Kidney (tissue), 14 donors: ENCODE data around the gene HSPA8. TPM values are rescaled to one million over a fixed set of nuclear protein-coding genes. Genes with fewer than 3 reads are reported as not detected.
A peak's percentile ranks its signal among the peaks of the same experiment; 100 is the strongest.
"Not testable (repeated sequence)": the region's sequence is repeated elsewhere in the genome, so short reads cannot be mapped to it uniquely, and the experiment has no call there.

Experiments
- DNase-seq, 5 donors: peaks; one replicate each; pipeline ENCODE4 v3.0.0-alpha.2; 2013 to 2020
- FAIRE-seq: peaks from 2 replicates; lab custom pipeline; 2012; peaks lifted over from hg19 to GRCh38; lab: Jason Lieb, UNC
- H3K27ac ChIP-seq, 2 donors: one replicate each; pipeline ENCODE4 v1.7.0; 2013; ENCODE audit warnings: low read depth in 2 of 2, low read length in 2 of 2, inconsistent platforms in 1 of 2
- H3K27me3 ChIP-seq: one replicate; pipeline ENCODE4 v1.7.1; 2013; ENCODE audit warnings: low read length, inconsistent platforms; ENCODE audit not compliant: control insufficient read depth, insufficient read depth
- H3K36me3 ChIP-seq, 3 donors: one replicate each; pipeline versions ENCODE4 v1.7.0 to v1.7.1; 2013; ENCODE audit warnings: low read length in 3 of 3, control low read depth in 1 of 3, inconsistent platforms in 1 of 3; ENCODE audit not compliant: insufficient read depth in 3 of 3, control insufficient read depth in 2 of 3
- H3K4me1 ChIP-seq, 3 donors: one replicate each; pipeline versions ENCODE4 v1.7.0 to v1.7.1; 2013; ENCODE audit warnings: low read length in 3 of 3, inconsistent platforms in 1 of 3, low read depth in 1 of 3; ENCODE audit not compliant: control insufficient read depth in 2 of 3, insufficient read depth in 2 of 3
- H3K4me3 ChIP-seq, 3 donors: one replicate each; pipeline versions ENCODE4 v1.7.0 to v1.8.1; 2013; ENCODE audit warnings: low read length in 3 of 3, control low read depth in 1 of 3, inconsistent platforms in 1 of 3
- H3K9ac ChIP-seq, 3 donors: one replicate each; pipeline versions ENCODE4 v1.7.0 to v1.7.1; 2013; ENCODE audit warnings: low read length in 3 of 3, control low read depth in 1 of 3, inconsistent platforms in 1 of 3
- H3K9me3 ChIP-seq, 3 donors: one replicate each; pipeline versions ENCODE4 v1.7.0 to v1.7.1; 2013; ENCODE audit warnings: low read length in 3 of 3, control low read depth in 1 of 3, inconsistent platforms in 1 of 3; ENCODE audit not compliant: control insufficient read depth in 2 of 3, insufficient read depth in 1 of 3
- intact Hi-C: fragments of 100-400 bp; cut with DNase I; formaldehyde crosslinking; loops from one replicate; pipeline ENCODE4 v1.11.1; 2022
- polyA plus RNA-seq: library from polyadenylated mRNA; stranded (reverse); fragments of 350-450 nt; fragmentation: Illumina TruSeq; extraction: RNeasy Lipid Tissue Mini Kit (QIAGEN cat#74804); gene quantifications from one replicate; pipeline ENCODE4 v1.2.3, GENCODE V29; 2014; ENCODE audit warnings: low read depth, low replicate concordance; ENCODE audit not compliant: insufficient read depth
- total RNA-seq: library from RNA; stranded (reverse); fragmentation: NEBNext Ultra II Directional; extraction: Animal tissue kit (Norgen Biotek cat#: 25700); gene quantifications from one replicate; pipeline ENCODE4 v1.2.1, GENCODE V29; 2021
- TF ChIP-seq, protein P1 (sequence below): IDR thresholded peaks from 3 replicates; pipeline ENCODE4 v1.5.1; 2012; ENCODE audit warnings: mild to moderate bottlenecking, moderate library complexity, borderline replicate concordance; ENCODE audit not compliant: insufficient read depth; ENCODE audit errors: extremely low read depth
- donor health status: control.
- donor health status: control.
- donor health status: control.
- donor health status: control.
- donor health status: control.
- donor health status: DM: yes; HTN: yes; CAD: no.
- donor health status: Normal renal cell carcinoma (clear cell type).

Gene HSPA8
- total and polyA plus RNA-seq, 2 donors from 2014 or later = 869 to 1,081 TPM

- Histone ChIP-seq H3K4me3 (no peak overlapping the region), H3K27ac (no peak overlapping the region), H3K36me3 (no peaks in the 10 kb centered on the region), H3K4me1 (no peaks in the 10 kb centered on the region), H3K9ac (no peak overlapping the region), H3K27me3 (no peaks in the 10 kb centered on the region), H3K9me3 (no peaks in the 10 kb centered on the region)
- TF ChIP-seq, protein P1, sequence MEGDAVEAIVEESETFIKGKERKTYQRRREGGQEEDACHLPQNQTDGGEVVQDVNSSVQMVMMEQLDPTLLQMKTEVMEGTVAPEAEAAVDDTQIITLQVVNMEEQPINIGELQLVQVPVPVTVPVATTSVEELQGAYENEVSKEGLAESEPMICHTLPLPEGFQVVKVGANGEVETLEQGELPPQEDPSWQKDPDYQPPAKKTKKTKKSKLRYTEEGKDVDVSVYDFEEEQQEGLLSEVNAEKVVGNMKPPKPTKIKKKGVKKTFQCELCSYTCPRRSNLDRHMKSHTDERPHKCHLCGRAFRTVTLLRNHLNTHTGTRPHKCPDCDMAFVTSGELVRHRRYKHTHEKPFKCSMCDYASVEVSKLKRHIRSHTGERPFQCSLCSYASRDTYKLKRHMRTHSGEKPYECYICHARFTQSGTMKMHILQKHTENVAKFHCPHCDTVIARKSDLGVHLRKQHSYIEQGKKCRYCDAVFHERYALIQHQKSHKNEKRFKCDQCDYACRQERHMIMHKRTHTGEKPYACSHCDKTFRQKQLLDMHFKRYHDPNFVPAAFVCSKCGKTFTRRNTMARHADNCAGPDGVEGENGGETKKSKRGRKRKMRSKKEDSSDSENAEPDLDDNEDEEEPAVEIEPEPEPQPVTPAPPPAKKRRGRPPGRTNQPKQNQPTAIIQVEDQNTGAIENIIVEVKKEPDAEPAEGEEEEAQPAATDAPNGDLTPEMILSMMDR = no peak
- intact Hi-C loops = no loop called here
- no peak for FAIRE-seq
- DNase-seq = peak in 2 of 5 donors; percentile 43 to 52
These were observed 31.8 kb upstream of the HSPA8 start for GRCh38 chr11:123093739-123094138.

- intact Hi-C loops = no loop called here
- DNase-seq = peak in 2 of 5 donors; percentile 41 to 46
These were observed 29.6 kb upstream of the HSPA8 start for GRCh38 chr11:123091506-123091905.

GRCh38 chr11:123090168-123090567 lies 28.2 kb upstream of the HSPA8 start:
- H3K27me3 ChIP-seq, H3K4me3 ChIP-seq, H3K36me3 ChIP-seq, DNase-seq, H3K9ac ChIP-seq, H3K9me3 ChIP-seq, intact Hi-C loops, H3K27ac ChIP-seq, FAIRE-seq, H3K4me1 ChIP-seq: not testable (repeated sequence)

More at GRCh38 chr11:123091506-123091905, 29.6 kb upstream of the HSPA8 start:
- no peak overlapping the region for H3K27ac ChIP-seq
- no peak overlapping the region for H3K4me3 ChIP-seq
- no peaks in the 10 kb centered on the region for H3K36me3 ChIP-seq
- FAIRE-seq = no peak
- H3K9me3 ChIP-seq = no peaks in the 10 kb centered on the region
- H3K4me1 ChIP-seq = no peaks in the 10 kb centered on the region
- H3K9ac ChIP-seq = no peak overlapping the region
- H3K27me3 ChIP-seq = no peaks in the 10 kb centered on the region
- TF ChIP-seq, protein P1 = no peak

DNA sequence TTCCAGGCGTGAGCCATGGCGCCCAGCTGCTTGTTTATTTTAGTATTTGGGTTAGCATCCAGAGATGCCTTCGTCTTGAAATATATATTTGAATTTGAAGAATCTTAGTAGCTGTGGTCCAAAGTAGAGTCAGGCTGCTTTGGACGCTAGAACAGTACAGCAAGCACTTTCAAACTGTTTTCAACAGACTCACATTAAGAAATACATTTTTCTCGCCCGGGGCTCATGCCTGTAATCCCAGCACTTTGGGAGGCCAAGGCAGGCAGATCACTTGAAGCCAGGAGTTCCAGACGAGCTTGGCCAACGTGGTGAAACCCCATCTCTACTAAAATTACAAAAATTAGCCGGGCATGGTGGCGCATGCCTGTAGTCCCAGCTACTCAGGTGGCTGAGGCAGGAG lies 27.0 kb upstream of the HSPA8 start:
- intact Hi-C loops, H3K4me3 ChIP-seq, H3K27ac ChIP-seq, DNase-seq, H3K27me3 ChIP-seq, H3K4me1 ChIP-seq, H3K9me3 ChIP-seq, FAIRE-seq, H3K36me3 ChIP-seq, H3K9ac ChIP-seq: not testable (repeated sequence)

- H3K27ac ChIP-seq, H3K9me3 ChIP-seq, H3K4me1 ChIP-seq, intact Hi-C loops, H3K36me3 ChIP-seq, DNase-seq, FAIRE-seq, H3K27me3 ChIP-seq, H3K9ac ChIP-seq, H3K4me3 ChIP-seq: not testable (repeated sequence)
These were observed 25.7 kb upstream of the HSPA8 start for GRCh38 chr11:123087657-123088056.
